KMS-11 (cell line): Measurements from ENCODE around the gene TLR6.

ENCODE experiments used
- H2AFZ ChIP-seq: fragments of 200-600 bp; sonication (generic); 2 replicates; pipeline ENCODE4 v1.6.1; 2016; ENCODE audit warnings: antibody characterized with exemption, mixed run types, low read depth
- H3K27ac ChIP-seq: fragments of 200-600 bp; sonication (generic); 2 replicates; pipeline ENCODE4 v1.6.1; 2016; ENCODE audit warnings: mild to moderate bottlenecking, mixed run types
- H3K27me3 ChIP-seq: fragments of 200-600 bp; sonication (generic); 2 replicates; pipeline ENCODE4 v1.6.1; 2017; ENCODE audit warnings: mild to moderate bottlenecking, low read depth, mixed run types, moderate library complexity; ENCODE audit not compliant: insufficient read depth
- H3K36me3 ChIP-seq: fragments of 200-600 bp; sonication (generic); 2 replicates; pipeline ENCODE4 v1.6.1; 2017; ENCODE audit warnings: mild to moderate bottlenecking, mixed run types; ENCODE audit not compliant: insufficient read depth
- H3K4me1 ChIP-seq: fragments of 200-600 bp; sonication (generic); 2 replicates; pipeline ENCODE4 v1.6.1; 2016; ENCODE audit warnings: mild to moderate bottlenecking, low read depth, mixed run types; ENCODE audit not compliant: poor library complexity, severe bottlenecking
- H3K4me2 ChIP-seq: fragments of 200-600 bp; sonication (generic); 2 replicates; pipeline ENCODE4 v1.7.0; 2016; ENCODE audit warnings: mild to moderate bottlenecking, mixed run types
- H3K4me3 ChIP-seq: fragments of 200-600 bp; sonication (generic); IDR thresholded peaks from 2 replicates; pipeline ENCODE4 v1.6.1; 2017; ENCODE audit warnings: low read depth, low read length, mixed read lengths; ENCODE audit not compliant: insufficient read depth
- H3K79me2 ChIP-seq: fragments of 200-600 bp; sonication (generic); 2 replicates; pipeline ENCODE4 v1.6.1; 2016; ENCODE audit warnings: low read depth, mixed run types; ENCODE audit not compliant: insufficient read depth
- H3K9ac ChIP-seq: fragments of 200-600 bp; sonication (generic); 2 replicates; pipeline ENCODE4 v1.6.1; 2016; ENCODE audit warnings: mild to moderate bottlenecking, mixed run types
- H4K20me1 ChIP-seq: fragments of 200-600 bp; sonication (generic); 2 replicates; pipeline ENCODE4 v1.6.1; 2016; ENCODE audit warnings: mild to moderate bottlenecking, mixed run types; ENCODE audit not compliant: insufficient read depth
- CTCF ChIP-seq: fragments of 200-600 bp; sonication (generic); conservative IDR thresholded peaks from 2 replicates; pipeline ENCODE4 v1.6.1; 2017; ENCODE audit warnings: low read depth, mild to moderate bottlenecking, antibody characterized with exemption, low read length, moderate library complexity, mixed read lengths

TLR6 gene

GRCh38 chr4:38829237-38829636, 27.4 kb downstream of the TLR6 start:
- no peak overlapping the region for H3K9ac ChIP-seq
- no peaks in the 10 kb centered on the region for H4K20me1 ChIP-seq
- no peak overlapping the region for H3K27ac ChIP-seq
- H3K79me2 ChIP-seq = no peaks in the 10 kb centered on the region
- no peaks in the 10 kb centered on the region for H3K27me3 ChIP-seq
- H3K4me3 ChIP-seq = no peak overlapping the region
- TF ChIP-seq CTCF = no peak
- no peak overlapping the region for H2AFZ ChIP-seq
- no peak overlapping the region for H3K4me2 ChIP-seq
- H3K4me1 ChIP-seq = no peaks in the 10 kb centered on the region
- no peaks in the 10 kb centered on the region for H3K36me3 ChIP-seq

GRCh38 chr4:38823766-38824165, 32.9 kb downstream of the TLR6 start:
- Histone ChIP-seq H3K4me2 (no peak overlapping the region), H3K36me3 (no peaks in the 10 kb centered on the region), H2AFZ (no peak overlapping the region), H3K9ac (no peak overlapping the region), H3K79me2 (no peaks in the 10 kb centered on the region), H3K4me3 (no peak overlapping the region), H3K4me1 (peaks cover 8% of the 10 kb centered on the region), H3K27ac (no peak overlapping the region), H3K27me3 (no peaks in the 10 kb centered on the region), H4K20me1 (no peaks in the 10 kb centered on the region)
- TF ChIP-seq CTCF = no peak

- Histone ChIP-seq H2AFZ (no peak overlapping the region), H3K79me2 (no peaks in the 10 kb centered on the region), H3K36me3 (no peaks in the 10 kb centered on the region), H3K27me3 (no peaks in the 10 kb centered on the region), H3K4me1 (peaks cover 8% of the 10 kb centered on the region), H3K4me3 (no peak overlapping the region), H4K20me1 (no peaks in the 10 kb centered on the region), H3K4me2 (no peak overlapping the region), H3K9ac (no peak overlapping the region), H3K27ac (no peak overlapping the region)
- no peak for TF ChIP-seq CTCF
Observed at GRCh38 chr4:38822748-38823303, 33.8 kb downstream of the TLR6 start.

GRCh38 chr4:38821739-38822138, 34.9 kb downstream of the TLR6 start:
- no peak overlapping the region for H3K27ac ChIP-seq

More at GRCh38 chr4:38821739-38822138, 34.9 kb downstream of the TLR6 start:
- Histone ChIP-seq H2AFZ (no peak overlapping the region), H4K20me1 (no peaks in the 10 kb centered on the region), H3K27me3 (no peaks in the 10 kb centered on the region), H3K36me3 (no peaks in the 10 kb centered on the region), H3K79me2 (no peaks in the 10 kb centered on the region), H3K4me2 (no peak overlapping the region), H3K4me1 (peaks cover 8% of the 10 kb centered on the region), H3K4me3 (no peak overlapping the region), H3K9ac (no peak overlapping the region)
- no peak for TF ChIP-seq CTCF
